Ovary (tissue), 9 donors: ENCODE results near the gene ZPR1. TPM values are rescaled to one million over a fixed set of nuclear protein-coding genes. Genes with fewer than 3 reads are reported as not detected.

ENCODE experiments used
- DNase-seq, 5 donors: peaks; one replicate each; pipeline ENCODE4 v3.0.0-alpha.2; 2019 to 2020
- H3K27ac ChIP-seq, 2 donors: fragments of 200-600 bp; one replicate each; pipeline versions ENCODE4 v1.5.1 to v1.8.0; 2019 to 2022
- H3K27me3 ChIP-seq: fragments of 200-600 bp; one replicate; pipeline ENCODE4 v1.8.0; 2022
- H3K36me3 ChIP-seq: fragments of 200-600 bp; sonication (generic); one replicate; pipeline ENCODE4 v1.5.1; 2019
- H3K4me1 ChIP-seq: one replicate; pipeline ENCODE4 v1.8.1; 2013; ENCODE audit warnings: mild to moderate bottlenecking, moderate library complexity; ENCODE audit not compliant: insufficient read depth
- H3K4me3 ChIP-seq: fragments of 200-600 bp; sonication (generic); one replicate; pipeline ENCODE4 v1.5.1; 2017
- H3K9me3 ChIP-seq, 2 donors: fragments of 200-600 bp in 1 of 2; sonication (generic) in 1 of 2; one replicate each; pipeline versions ENCODE4 v1.5.1 to v1.8.1; 2013 to 2019; ENCODE audit warnings: mild to moderate bottlenecking in 1 of 2, moderate library complexity in 1 of 2
- EP300 ChIP-seq: sonication (generic); formaldehyde crosslinking; IDR thresholded peaks from one replicate; pipeline ENCODE4 v1.6.1; 2017; ENCODE audit warnings: antibody characterized with exemption
- POLR2A ChIP-seq: fragments of 450-650 bp; IDR thresholded peaks from one replicate; pipeline ENCODE4 v1.6.1; 2017; ENCODE audit warnings: antibody characterized with exemption, mild to moderate bottlenecking, moderate library complexity
- WGBS, 3 donors: extraction: QIAGEN DNeasy Blood & Tissue Kit in 1 of 3; methylation state at CpG; one replicate each; pipeline versions ENCODE4 v1.1.5 to v1.1.7; 2013 to 2017; 5-methylcytosine and 5-hydroxymethylcytosine counted together
- intact Hi-C, 4 donors: fragments of 100-400 bp; cut with DNase I; formaldehyde crosslinking; loops; one replicate each; pipeline versions ENCODE4 v1.11.0 to v1.15.1; 2022 to 2023
- polyA plus RNA-seq, 2 donors: library from polyadenylated mRNA; stranded (reverse); fragments of 200-250 nt in 1 of 2; fragments of 350-450 nt in 1 of 2; fragmentation: Illumina TruSeq in 1 of 2; extraction: RNeasy Lipid Tissue Mini Kit (QIAGEN cat#74804) in 1 of 2; gene quantifications; one replicate each; pipeline ENCODE4 v1.2.3, GENCODE V29; 2013 to 2014
- total RNA-seq, 7 donors: library from RNA; depleted of rRNA in 2 of 7; stranded (reverse); fragments of >200 nt in 2 of 7; fragmentation: NEBNext Ultra II Directional in 3 of 7; extraction: Animal tissue kit (Norgen Biotek cat#: 25700) in 3 of 7; gene quantifications; one replicate each; pipeline versions ENCODE4 v1.1.0 to v1.2.4, GENCODE V29; 2016 to 2023
- TF ChIP-seq, protein P1 (sequence below), 3 donors: fragments of 450-650 bp in 2 of 3; fragments of 200-600 bp in 1 of 3; IDR thresholded peaks; one replicate each; pipeline versions ENCODE4 v1.5.1 to v1.8.0; 2016 to 2022; ENCODE audit warnings: antibody characterized with exemption in 3 of 3, mild to moderate bottlenecking in 1 of 3
- donor health status: DM: no; HTN: no; CAD: no; lungs with moderate emphysema.
- donor health status: DM: no; HTN: no; CAD: no.
- donor health status: Bipolar disorder and iron deficiency.
- donor health status: DM: yes; HTN: yes; CAD: no.
- donor health status: DM: no; HTN: no; CAD: no.
- donor health status: DM: yes; HTN: yes; CAD: no.

ZPR1 gene
- total and polyA plus RNA-seq, 9 donors, result 12.0 to 68.7 (median 37.0) TPM

DNA sequence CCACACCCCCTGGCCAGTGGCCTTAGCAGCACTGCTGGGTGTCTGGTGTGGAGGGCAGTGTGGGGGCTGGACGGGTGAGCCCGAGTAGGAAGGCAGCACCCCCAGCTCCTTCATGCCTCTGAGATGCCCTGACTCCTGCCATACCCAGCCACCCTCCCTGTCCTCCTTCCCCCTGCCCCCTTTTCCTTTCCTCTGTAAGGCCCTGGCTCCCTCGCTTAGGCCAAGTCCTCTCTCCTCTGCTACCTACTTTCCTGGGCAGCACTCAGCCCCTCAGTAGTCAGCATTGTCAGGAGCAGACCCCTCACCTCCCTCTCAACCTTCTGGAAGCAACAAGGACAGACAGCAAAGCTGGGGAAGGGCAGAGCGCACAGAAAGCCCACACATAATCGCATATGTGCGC, 63.0 kb downstream of the ZPR1 start:
- 81 to 92% (median 84%) methylated on average over 6 of the region's 6 CpGs for WGBS, 3 donors
- intact Hi-C loops, result no loop called here
- Histone ChIP-seq H3K27me3 (no peaks in the 10 kb centered on the region), H3K4me1 (no peaks in the 10 kb centered on the region), H3K4me3 (no peak overlapping the region), H3K27ac (no peak overlapping the region), H3K36me3 (no peaks in the 10 kb centered on the region), H3K9me3 (no peaks in the 10 kb centered on the region)
- no peak for DNase-seq
- TF ChIP-seq EP300, result no peak
- no peak for TF ChIP-seq POLR2A
- TF ChIP-seq, protein P1, sequence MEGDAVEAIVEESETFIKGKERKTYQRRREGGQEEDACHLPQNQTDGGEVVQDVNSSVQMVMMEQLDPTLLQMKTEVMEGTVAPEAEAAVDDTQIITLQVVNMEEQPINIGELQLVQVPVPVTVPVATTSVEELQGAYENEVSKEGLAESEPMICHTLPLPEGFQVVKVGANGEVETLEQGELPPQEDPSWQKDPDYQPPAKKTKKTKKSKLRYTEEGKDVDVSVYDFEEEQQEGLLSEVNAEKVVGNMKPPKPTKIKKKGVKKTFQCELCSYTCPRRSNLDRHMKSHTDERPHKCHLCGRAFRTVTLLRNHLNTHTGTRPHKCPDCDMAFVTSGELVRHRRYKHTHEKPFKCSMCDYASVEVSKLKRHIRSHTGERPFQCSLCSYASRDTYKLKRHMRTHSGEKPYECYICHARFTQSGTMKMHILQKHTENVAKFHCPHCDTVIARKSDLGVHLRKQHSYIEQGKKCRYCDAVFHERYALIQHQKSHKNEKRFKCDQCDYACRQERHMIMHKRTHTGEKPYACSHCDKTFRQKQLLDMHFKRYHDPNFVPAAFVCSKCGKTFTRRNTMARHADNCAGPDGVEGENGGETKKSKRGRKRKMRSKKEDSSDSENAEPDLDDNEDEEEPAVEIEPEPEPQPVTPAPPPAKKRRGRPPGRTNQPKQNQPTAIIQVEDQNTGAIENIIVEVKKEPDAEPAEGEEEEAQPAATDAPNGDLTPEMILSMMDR (IDR thresholded peaks at IDR 0.05), result no peak

Other genes starting within 250 kb of the ZPR1 start
- gene BUD13, start 15.0 kb downstream of the ZPR1 start, total RNA-seq, result 10 to 100 TPM; 14.3 to 20.3 (median 17.0) TPM
- 10 to 100 TPM; 15.6 to 25.0 TPM for gene BUD13, start 15.0 kb downstream of the ZPR1 start, polyA plus RNA-seq
- under 1 TPM in 2 of 7 donors, not detected in 5; 0.35 to 0.43 TPM for gene APOA5, start 3.9 kb upstream of the ZPR1 start, total RNA-seq
- not detected for gene APOA5, start 3.9 kb upstream of the ZPR1 start, polyA plus RNA-seq
- gene APOA4, start 35.3 kb upstream of the ZPR1 start, total RNA-seq, result 10 to 100 TPM in 1 of 7 donors, not detected in 6; 41.7 TPM
- gene APOA4, start 35.3 kb upstream of the ZPR1 start, polyA plus RNA-seq, result under 1 TPM in 1 of 2 donors, not detected in 1; 0.19 TPM
- gene APOC3, start 41.9 kb upstream of the ZPR1 start, total RNA-seq, result 10 to 100 TPM in 1 of 7 donors, 1 to 10 TPM in 2, not detected in 4; 2.7 to 18.0 (median 4.3) TPM
- gene APOC3, start 41.9 kb upstream of the ZPR1 start, polyA plus RNA-seq, result not detected
- gene APOA1, start 49.6 kb upstream of the ZPR1 start, total RNA-seq, result 10 to 100 TPM in 5 of 7 donors, 1 to 10 TPM in 2; 5.3 to 39.9 (median 19.0) TPM
- gene APOA1, start 49.6 kb upstream of the ZPR1 start, polyA plus RNA-seq, result 10 to 100 TPM; 10.8 to 42.8 TPM